ENCODE measurements around the gene BBOX1.

- TF ChIP-seq SPI1 (IDR thresholded peaks at IDR 0.05; ENCODE audit: low read depth, low read length): no peak
- TF ChIP-seq POLR2A (IDR thresholded peaks at IDR 0.05; ENCODE audit: low read depth, low read length): no peak
These were observed 43.2 kb downstream of the BBOX1 start for GRCh38 chr11:27083782-27084181.
